A549 (cell line): ENCODE measurements around the gene PSMD8.

Experiments used
- CEBPB ChIP-seq, 2 experiments: fragments of >200 bp in 1 of 2; sonication (Bioruptor Twin) in 1 of 2; formaldehyde crosslinking in 1 of 2; IDR thresholded peaks; 2 replicates each; pipeline ENCODE4 v1.6.1; 2012 to 2016
- CHD2 ChIP-seq: fragments of 150-350 bp; IDR thresholded peaks from 2 replicates; pipeline ENCODE4 v1.6.1; 2014; ENCODE audit warnings: low read length; ENCODE audit not compliant: partially characterized antibody
- HDAC2 ChIP-seq: fragments of 200-600 bp; sonication (generic); IDR thresholded peaks from 2 replicates; pipeline ENCODE4 v1.6.1; 2016
- HMGXB4 ChIP-seq: fragments of 250-450 bp; sonication (Bioruptor Pico); IDR thresholded peaks from 2 replicates; pipeline ENCODE4 v1.5.0; 2021; ENCODE audit warnings: mild to moderate bottlenecking, moderate library complexity, borderline replicate concordance
- JUNB ChIP-seq: fragments of >200 bp; sonication (Bioruptor Twin); formaldehyde crosslinking; IDR thresholded peaks from 2 replicates; pipeline ENCODE4 v1.6.1; 2016
- POLR2A ChIP-seq: IDR thresholded peaks from 2 replicates; pipeline ENCODE4 v1.6.1; 2012; ENCODE audit warnings: mild to moderate bottlenecking, low read length
- RAD21 ChIP-seq, 2 experiments: fragments of >200 bp in 1 of 2; sonication (Bioruptor Twin) in 1 of 2; formaldehyde crosslinking in 1 of 2; IDR thresholded peaks in 1 of 2; conservative IDR thresholded peaks in 1 of 2; 2 replicates in 1 of 2; 3 replicates in 1 of 2; pipeline ENCODE4 v1.6.1; 2012 to 2018; ENCODE audit warnings: inconsistent platforms in 1 of 2
- TF ChIP-seq, protein P1 (sequence below): fragments of >200 bp; sonication (Bioruptor Twin); formaldehyde crosslinking; IDR thresholded peaks from 3 replicates; pipeline ENCODE4 v1.5.1; 2016

GRCh38 chr19:38355728-38356725, 18.3 kb upstream of the PSMD8 start:
- TF ChIP-seq HDAC2 (no peak), RAD21 (conservative IDR thresholded peaks at IDR 0.05 in 1 of 2, IDR thresholded peaks at IDR 0.05 in 1 of 2) (no peak), JUNB (no peak), CHD2 (no peak), HMGXB4 (CRISPR knock-in tag) (no peak), POLR2A (no peak), CEBPB (IDR thresholded peaks at IDR 0.05) (no peak)
- TF ChIP-seq, protein P1, sequence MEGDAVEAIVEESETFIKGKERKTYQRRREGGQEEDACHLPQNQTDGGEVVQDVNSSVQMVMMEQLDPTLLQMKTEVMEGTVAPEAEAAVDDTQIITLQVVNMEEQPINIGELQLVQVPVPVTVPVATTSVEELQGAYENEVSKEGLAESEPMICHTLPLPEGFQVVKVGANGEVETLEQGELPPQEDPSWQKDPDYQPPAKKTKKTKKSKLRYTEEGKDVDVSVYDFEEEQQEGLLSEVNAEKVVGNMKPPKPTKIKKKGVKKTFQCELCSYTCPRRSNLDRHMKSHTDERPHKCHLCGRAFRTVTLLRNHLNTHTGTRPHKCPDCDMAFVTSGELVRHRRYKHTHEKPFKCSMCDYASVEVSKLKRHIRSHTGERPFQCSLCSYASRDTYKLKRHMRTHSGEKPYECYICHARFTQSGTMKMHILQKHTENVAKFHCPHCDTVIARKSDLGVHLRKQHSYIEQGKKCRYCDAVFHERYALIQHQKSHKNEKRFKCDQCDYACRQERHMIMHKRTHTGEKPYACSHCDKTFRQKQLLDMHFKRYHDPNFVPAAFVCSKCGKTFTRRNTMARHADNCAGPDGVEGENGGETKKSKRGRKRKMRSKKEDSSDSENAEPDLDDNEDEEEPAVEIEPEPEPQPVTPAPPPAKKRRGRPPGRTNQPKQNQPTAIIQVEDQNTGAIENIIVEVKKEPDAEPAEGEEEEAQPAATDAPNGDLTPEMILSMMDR = no peak
